HG03139 (cell line): ENCODE measurements around the gene PRRG1.
"Not testable (repeated sequence)": the region's sequence is repeated elsewhere in the genome, so short reads cannot be mapped to it uniquely, and the experiment has no call there.

Experiments used
- ATAC-seq: cut with Tn5 transposase; IDR thresholded peaks from one replicate; pipeline ENCODE4 v1.9.1; 2021; ENCODE audit not compliant: unreplicated experiment

PRRG1 gene

GRCh38 chrX:37468124-37468739 lies 119.1 kb downstream of the PRRG1 start:
- ATAC-seq = no peak

- no peak for ATAC-seq
Measured at GRCh38 chrX:37470711-37471110, 121.5 kb downstream of the PRRG1 start.

- no peak for ATAC-seq
Measured at GRCh38 chrX:37472836-37473235, 123.7 kb downstream of the PRRG1 start.

GRCh38 chrX:37474478-37474877 lies 125.3 kb downstream of the PRRG1 start:
- ATAC-seq = no peak

- no peak for ATAC-seq
Measured at GRCh38 chrX:37476571-37477170, 127.5 kb downstream of the PRRG1 start.

GRCh38 chrX:37484335-37484734 lies 135.2 kb downstream of the PRRG1 start:
- not testable (repeated sequence) for ATAC-seq

- no peak for ATAC-seq
Measured at GRCh38 chrX:37485429-37485828, 136.3 kb downstream of the PRRG1 start.

GRCh38 chrX:37487271-37487670 lies 138.1 kb downstream of the PRRG1 start:
- no peak for ATAC-seq

- ATAC-seq = no peak
Measured at GRCh38 chrX:37488323-37488722, 139.2 kb downstream of the PRRG1 start.

- ATAC-seq = no peak
Measured at GRCh38 chrX:37491686-37492085, 142.5 kb downstream of the PRRG1 start.

GRCh38 chrX:37495760-37496159 lies 146.6 kb downstream of the PRRG1 start:
- ATAC-seq = not testable (repeated sequence)

GRCh38 chrX:37497126-37497525 lies 148.0 kb downstream of the PRRG1 start:
- ATAC-seq = not testable (repeated sequence)

- not testable (repeated sequence) for ATAC-seq
Measured at GRCh38 chrX:37498323-37498722, 149.2 kb downstream of the PRRG1 start.

- ATAC-seq = not testable (repeated sequence)
Measured at GRCh38 chrX:37499649-37500048, 150.5 kb downstream of the PRRG1 start.

GRCh38 chrX:37504991-37505390 lies 155.8 kb downstream of the PRRG1 start:
- ATAC-seq = no peak
